ENCODE results near the gene UBAP2.
A peak's percentile ranks its signal among the peaks of the same experiment; 100 is the strongest.

UBAP2 gene

GRCh38 chr9:34048727-34049629 is at the start of gene UBAP2:
Gene UBAP2, minus strand, starts transcription at chr9:34048887. Its CDS starts 31,739 bp downstream, at chr9:34017148.
- DNase-seq (ENCODE audit: low read depth) = peak; percentile 91

- no peak for DNase-seq (ENCODE audit: low read depth)
Measured at GRCh38 chr9:34098307-34098706, 49.6 kb upstream of the UBAP2 start.

- no peak for DNase-seq (ENCODE audit: low read depth)
Measured at GRCh38 chr9:34097865-34098264, 49.2 kb upstream of the UBAP2 start.

- DNase-seq (ENCODE audit: low read depth) = no peak
Measured at GRCh38 chr9:34096751-34097150, 48.1 kb upstream of the UBAP2 start.

GRCh38 chr9:34093578-34093977 is 44.9 kb upstream of the UBAP2 start:
- DNase-seq (ENCODE audit: low read depth) = no peak

GRCh38 chr9:34089311-34089710 is 40.6 kb upstream of the UBAP2 start:
- DNase-seq (ENCODE audit: low read depth) = peak; percentile 53

- DNase-seq (ENCODE audit: low read depth) = no peak
Measured at GRCh38 chr9:34087370-34087769, 38.7 kb upstream of the UBAP2 start.

- no peak for DNase-seq (ENCODE audit: low read depth)
Measured at GRCh38 chr9:34086864-34087263, 38.2 kb upstream of the UBAP2 start.

GRCh38 chr9:34085581-34086500 is 37.2 kb upstream of the UBAP2 start:
- DNase-seq (ENCODE audit: low read depth) = no peak

- DNase-seq (ENCODE audit: low read depth) = no peak
Measured at GRCh38 chr9:34084562-34084961, 35.9 kb upstream of the UBAP2 start.

GRCh38 chr9:34079181-34079580 is 30.5 kb upstream of the UBAP2 start:
- DNase-seq (ENCODE audit: low read depth) = peak; percentile 27

GRCh38 chr9:34072868-34073590 is 24.3 kb upstream of the UBAP2 start:
- DNase-seq (ENCODE audit: low read depth) = peak; percentile 65

GRCh38 chr9:34072410-34072809 is 23.7 kb upstream of the UBAP2 start:
- no peak for DNase-seq (ENCODE audit: low read depth)

GRCh38 chr9:34070606-34071324 is 22.1 kb upstream of the UBAP2 start:
- DNase-seq (ENCODE audit: low read depth) = no peak

GRCh38 chr9:34069831-34070230 is 21.1 kb upstream of the UBAP2 start:
- no peak for DNase-seq (ENCODE audit: low read depth)

GRCh38 chr9:34065541-34065940 is 16.9 kb upstream of the UBAP2 start:
- DNase-seq (ENCODE audit: low read depth) = no peak

- DNase-seq (ENCODE audit: low read depth) = no peak
Measured at GRCh38 chr9:34059954-34060353, 11.3 kb upstream of the UBAP2 start.

GRCh38 chr9:34059281-34059680 is 10.6 kb upstream of the UBAP2 start:
- DNase-seq (ENCODE audit: low read depth) = no peak

- no peak for DNase-seq (ENCODE audit: low read depth)
Measured at GRCh38 chr9:34049630-34050384, 1.1 kb upstream of the UBAP2 start.

- DNase-seq (ENCODE audit: low read depth) = no peak
Measured at GRCh38 chr9:34047864-34048726, 592 bp downstream of the UBAP2 start.

Measured in non-pigmented ciliary epithelial cell (primary cell).